ENCODE data around the gene SHPK. TPM values are rescaled to one million over a fixed set of nuclear protein-coding genes. Genes with fewer than 3 reads are reported as not detected.
"Not testable (repeated sequence)": the region's sequence is repeated elsewhere in the genome, so short reads cannot be mapped to it uniquely, and the experiment has no call there.

Gene SHPK
- total RNA-seq, 1 donor, result 16.4 TPM

DNA sequence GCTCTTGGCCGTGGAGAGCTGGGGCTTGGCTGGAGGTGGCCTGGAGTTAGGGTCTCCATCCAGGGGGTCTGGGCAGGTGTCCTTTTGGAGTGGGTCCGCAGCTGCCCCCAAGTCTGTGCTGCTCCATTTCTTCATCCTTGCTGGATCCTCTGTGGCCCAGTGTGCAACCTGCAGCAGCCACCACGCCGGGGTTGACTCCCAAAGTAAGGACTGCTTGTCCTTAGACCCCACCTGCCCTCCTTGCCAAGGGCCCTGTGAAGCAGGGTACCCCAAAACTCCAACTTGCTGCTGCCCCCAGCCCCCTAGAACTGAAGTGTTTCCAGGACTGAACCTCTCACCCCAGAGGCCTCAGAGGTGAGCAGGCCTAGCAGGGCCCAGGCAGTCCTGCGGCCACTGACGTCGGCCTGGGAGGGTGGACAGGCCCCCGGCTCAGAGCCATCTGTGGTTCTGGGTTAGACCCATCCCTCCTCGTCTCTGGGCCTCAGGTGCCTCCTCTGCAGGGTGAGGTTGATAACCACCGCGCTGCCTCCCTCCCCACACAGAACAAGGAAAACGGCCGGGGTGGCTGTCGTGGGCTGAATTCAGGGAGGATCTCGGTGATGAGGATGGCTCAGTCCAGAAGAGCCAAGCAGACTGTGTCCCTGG is 43.7 kb downstream of the SHPK start:
- no peak for DNase-seq (ENCODE audit: low read depth in 2 of 3, low spot score in 2 of 3)

DNA sequence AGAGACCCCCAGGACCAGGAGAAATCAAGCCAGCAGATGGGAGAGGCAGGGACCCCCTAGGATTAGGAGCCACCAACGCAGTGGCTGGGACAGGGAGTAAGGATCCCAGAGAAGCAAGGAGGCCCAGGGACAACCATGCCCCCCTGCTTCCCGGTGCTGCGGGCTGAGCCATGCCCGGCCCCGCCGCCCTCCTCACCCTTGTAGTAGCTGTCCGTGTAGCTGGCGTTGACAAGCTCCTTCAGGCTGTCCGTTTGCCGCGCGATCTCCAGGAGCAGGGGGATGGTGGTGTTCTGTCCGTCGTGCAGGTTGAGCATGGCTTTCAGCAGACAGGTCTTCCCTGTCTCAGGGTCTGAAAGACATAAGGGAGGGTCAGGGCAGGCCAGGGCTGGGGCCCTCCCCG is 45.3 kb downstream of the SHPK start:
- no peak for DNase-seq (ENCODE audit: low read depth in 2 of 3, low spot score in 2 of 3)

- DNase-seq (ENCODE audit: low read depth in 2 of 3, low spot score in 2 of 3), result no peak
Measured at GRCh38 chr17:3590231-3590630, 45.8 kb downstream of the SHPK start.

DNA sequence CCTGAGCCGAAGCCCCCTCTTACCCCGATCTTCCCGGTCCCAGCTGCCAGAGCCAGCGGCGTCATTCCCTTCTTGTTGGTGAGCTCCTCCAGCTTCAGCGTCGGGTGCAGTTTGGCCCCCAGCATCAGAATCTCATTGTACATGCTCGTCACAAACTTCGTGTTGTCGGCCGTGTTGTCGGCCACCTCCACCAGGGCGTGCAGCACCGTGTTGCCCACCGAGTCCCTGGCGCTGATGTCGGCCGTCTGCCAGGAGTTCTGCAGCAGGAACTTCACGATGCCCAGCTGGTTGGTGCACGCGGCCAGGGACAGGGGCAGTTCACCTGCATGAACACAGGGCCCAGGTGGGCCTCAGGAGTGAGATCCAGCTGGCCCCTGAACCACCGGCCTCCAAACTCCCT is 46.3 kb downstream of the SHPK start:
- no peak for DNase-seq (ENCODE audit: low read depth in 2 of 3, low spot score in 2 of 3)

- no peak for DNase-seq (ENCODE audit: low read depth in 2 of 3, low spot score in 2 of 3)
Measured at GRCh38 chr17:3585826-3586225, 50.2 kb downstream of the SHPK start.

- no peak for DNase-seq (ENCODE audit: low read depth in 2 of 3, low spot score in 2 of 3)
Measured at GRCh38 chr17:3583456-3583855, 52.6 kb downstream of the SHPK start.

DNA sequence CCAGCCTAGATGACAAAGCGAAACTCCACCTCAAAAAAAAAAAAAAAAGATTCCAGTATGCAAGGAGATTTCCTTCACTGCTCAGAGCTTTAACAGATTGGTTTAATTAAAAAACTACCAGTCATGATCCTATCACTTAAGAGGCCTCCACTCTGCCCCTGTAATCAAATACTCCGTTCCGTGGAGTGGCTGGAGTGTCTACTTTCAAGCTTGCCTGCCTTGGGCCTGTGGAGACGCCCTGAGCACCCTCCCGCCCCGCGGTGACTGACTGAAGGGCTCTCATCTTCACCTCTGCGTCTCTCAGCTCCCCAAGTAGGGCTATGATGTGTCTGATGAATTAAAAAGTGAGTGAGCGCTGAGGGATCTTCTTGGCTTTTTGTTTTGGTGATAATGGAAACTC is 53.1 kb downstream of the SHPK start:
- DNase-seq (ENCODE audit: low read depth in 2 of 3, low spot score in 2 of 3), result no peak

DNA sequence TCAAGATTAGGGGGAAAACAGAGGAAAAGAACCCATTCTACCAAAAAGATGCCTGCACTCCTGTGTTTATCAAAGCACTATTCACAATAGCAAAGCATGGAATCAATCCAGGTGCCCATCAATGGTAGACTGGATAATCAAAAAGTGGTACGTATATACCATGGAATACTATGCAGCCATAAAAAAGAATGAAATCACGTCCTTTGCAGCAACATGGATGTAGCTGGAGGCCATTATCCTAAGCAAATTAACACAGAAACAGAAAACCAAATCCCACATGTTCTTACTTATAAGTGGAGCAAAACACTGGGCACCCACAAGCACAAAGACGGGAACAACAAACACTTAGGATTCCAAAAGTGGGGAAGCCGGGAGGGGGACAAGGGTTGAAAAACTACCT is 57.4 kb downstream of the SHPK start:
- not testable (repeated sequence) for DNase-seq (ENCODE audit: low read depth in 2 of 3, low spot score in 2 of 3)

DNA sequence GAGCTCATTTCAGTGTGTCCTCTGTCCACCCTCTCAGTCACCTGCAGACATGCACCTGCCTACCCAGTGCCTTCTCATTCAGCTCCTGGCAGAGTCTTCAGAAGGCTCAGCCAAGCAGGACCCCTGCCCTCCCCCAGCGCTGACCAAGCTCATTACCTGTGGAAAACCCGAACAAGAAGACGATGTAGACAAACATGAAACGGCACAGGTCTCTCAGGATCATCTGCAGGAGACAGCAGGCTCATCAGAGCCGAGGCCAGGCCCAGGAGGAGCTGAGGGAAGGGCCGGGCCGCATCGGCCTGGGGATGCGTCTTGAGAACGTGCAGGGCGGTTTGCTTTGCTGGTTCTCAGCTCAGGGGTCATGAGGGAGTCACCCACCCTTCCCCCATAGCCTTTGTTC is 59.1 kb downstream of the SHPK start:
- no peak for DNase-seq (ENCODE audit: low read depth in 2 of 3, low spot score in 2 of 3)

DNA sequence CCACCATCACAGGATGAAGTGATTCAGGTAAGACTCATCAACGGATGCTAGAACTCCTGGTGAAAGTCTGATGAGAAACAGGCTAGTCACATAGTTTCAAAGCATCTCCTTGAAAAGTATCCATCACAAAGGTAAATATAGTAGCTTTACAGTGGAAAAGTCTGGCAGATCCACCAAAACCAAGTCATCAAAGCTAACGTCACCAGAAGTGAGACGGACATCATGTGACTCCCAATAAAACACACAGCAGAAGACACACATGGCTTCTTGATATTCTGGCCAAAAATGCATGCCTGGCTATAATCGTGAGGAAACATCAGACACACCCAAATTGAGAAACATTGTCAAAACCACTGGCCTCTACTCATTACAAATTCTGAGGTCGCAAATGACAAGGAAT is 60.5 kb downstream of the SHPK start:
- no peak for DNase-seq (ENCODE audit: low read depth in 2 of 3, low spot score in 2 of 3)

DNA sequence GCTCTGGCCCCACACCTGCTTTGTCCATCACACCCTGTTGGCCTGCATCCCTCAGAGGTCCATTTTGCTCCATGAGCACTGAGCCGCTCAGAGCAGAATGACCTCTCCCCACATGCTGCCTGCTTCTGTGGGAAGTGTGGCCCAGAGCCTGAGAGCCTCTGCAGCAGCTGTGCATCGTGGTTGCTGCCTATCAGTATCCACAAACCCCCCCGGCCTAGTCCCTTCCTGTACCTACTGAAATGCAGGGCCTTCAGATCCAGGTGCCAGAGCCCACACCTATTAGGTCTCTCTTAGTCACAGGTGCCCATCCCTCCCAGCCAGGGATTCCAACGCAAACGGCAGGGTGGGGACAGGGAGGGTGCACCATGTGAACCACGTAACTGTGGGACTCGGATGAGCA is 61.8 kb downstream of the SHPK start:
- DNase-seq (ENCODE audit: low read depth in 2 of 3, low spot score in 2 of 3), result no peak

DNA sequence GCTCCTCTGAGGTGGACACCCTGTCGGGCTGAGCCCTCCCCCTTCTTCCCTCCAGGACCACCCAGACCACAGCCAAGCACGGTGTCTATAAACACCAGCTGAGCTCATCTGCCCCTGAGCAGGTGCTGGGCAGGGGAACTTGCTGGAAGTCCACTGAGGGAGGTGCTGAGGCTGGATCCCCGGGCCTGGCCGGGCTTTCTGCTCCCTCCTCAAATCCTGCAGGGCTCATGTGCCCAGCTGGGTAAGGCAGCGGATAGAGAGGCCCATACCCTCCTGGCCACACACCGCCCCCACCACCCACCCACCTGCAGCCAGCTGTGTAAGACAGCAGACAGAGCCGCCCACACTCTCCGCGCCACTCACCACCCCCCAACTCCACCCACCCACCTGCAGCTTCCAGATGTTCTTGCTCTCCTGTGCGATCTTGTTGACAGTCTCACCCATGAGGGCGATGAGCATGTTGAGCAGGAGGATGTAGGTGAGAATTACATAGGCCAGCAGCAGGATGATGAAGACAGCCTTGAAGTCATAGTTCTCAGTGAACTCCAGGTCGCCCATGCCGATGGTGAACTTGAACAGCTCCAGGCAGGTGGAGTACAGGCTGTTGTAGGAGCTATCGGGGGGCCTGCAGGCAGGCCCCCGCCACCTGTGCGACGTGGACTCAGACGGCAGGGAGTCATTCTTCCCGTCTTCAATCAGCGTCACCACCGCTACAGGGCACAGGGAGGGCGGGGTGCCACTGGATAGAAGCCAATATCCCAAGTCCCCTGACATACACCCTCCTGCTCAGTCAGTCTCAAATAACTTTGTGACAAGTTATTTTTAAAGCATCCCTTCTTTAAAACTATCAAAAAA is 62.6 kb downstream of the SHPK start:
- DNase-seq (ENCODE audit: low read depth in 2 of 3, low spot score in 2 of 3), result no peak

GRCh38 chr17:3572231-3572630 is 63.8 kb downstream of the SHPK start:
- DNase-seq (ENCODE audit: low read depth in 2 of 3, low spot score in 2 of 3), result no peak

DNA sequence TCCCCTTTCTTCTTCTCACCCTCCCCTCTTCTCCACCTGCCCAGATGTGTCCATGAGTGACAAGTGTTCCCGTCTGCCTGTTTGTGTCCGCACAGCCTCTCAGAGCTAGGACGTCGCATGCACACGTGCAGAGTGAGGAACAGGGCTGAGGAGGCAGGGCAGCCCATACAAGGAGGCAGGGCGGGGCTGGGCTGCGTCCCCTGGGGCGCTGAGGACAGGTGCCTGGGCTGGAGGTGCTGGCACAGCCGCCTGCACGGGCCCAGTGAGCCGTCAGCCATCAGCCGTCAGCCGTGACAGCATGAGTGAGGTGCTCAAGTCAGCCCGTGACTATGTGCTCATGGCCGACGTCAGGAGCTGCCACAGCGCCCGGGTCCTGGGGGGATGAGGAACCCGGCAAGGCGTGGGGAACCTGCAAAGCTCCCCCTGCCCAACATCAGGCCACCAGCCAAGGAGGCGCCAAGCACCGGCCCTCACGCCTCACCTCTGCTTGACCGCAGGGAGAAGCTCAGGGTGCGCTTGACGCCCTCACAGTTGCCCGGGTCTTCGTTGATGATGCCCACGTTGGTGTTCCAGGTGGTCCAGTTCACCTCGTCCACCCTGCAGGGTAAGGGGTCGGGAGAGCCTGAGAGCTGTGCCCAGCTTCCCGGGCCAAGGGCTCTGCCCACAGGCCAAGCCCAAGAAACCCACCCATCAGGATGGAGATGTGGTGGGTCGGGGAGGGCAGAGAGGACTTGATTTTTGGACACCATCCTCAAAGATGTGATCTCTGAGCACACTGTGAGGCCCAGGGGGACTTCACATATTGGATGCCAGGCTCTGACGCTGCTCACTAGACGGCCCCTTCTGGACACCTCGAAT is 64.8 kb downstream of the SHPK start:
- DNase-seq (ENCODE audit: low read depth in 2 of 3, low spot score in 2 of 3), result no peak

- DNase-seq (ENCODE audit: low read depth in 2 of 3, low spot score in 2 of 3), result no peak
Measured at GRCh38 chr17:3569534-3570137, 66.4 kb downstream of the SHPK start.

DNA sequence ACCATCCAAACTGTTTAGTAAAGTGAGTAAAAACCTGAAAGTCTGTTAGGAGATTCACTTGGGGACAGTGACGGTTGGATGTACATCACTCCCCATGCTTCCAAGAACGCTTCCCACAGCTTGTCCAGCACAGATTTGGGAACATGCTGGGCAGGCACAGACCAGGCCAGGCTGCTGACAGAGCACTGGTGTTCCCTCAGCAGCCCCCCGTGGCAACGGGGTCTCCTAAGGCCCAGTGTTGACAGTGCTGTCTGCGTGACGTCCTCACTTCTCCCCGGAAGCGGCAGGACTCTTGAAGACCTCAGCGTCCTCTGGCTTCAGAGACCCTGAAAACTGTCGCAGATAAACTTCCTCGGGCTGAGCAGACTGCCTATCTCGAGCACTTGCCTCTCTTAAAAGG is 69.5 kb downstream of the SHPK start:
- DNase-seq (ENCODE audit: low read depth in 2 of 3, low spot score in 2 of 3), result no peak

DNA sequence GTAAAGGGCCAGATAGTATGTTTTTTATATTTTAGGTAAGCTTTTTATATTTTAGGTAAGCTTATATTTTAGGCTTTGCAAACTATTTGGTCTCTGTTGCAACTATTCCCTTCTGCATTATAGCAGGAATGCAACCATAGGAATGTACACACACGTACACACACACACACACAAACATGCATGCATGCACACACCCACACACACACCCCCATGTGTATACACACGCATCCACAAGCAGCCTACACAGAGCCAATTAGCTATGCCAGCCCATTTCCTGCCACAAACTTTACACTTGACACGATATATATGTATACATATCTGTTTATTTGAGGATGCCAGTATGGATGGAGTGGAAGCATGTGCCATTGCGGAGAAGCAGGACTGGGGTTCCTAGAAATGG is 70.9 kb downstream of the SHPK start:
- no peak for DNase-seq (ENCODE audit: low read depth in 2 of 3, low spot score in 2 of 3)

DNA sequence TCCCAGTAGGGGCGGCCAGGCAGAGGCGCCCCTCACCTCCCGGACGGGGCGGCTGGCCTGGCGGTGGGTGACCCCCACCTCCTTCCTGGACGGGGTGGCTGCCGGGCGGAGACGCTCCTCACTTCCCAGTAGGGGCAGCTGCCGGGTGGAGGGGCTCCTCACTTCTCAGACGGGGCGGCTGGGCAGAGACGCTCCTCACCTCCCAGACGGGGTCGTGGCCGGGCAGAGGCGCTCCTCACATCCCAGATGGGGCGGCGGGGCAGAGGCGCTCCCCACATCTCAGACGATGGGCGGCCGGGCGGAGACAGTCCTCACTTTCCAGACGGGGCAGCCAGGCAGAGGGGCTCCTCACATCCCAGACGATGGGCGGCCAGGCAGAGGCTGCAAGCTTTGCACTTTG is 71.8 kb downstream of the SHPK start:
- not testable (repeated sequence) for DNase-seq (ENCODE audit: low read depth in 2 of 3, low spot score in 2 of 3)

DNA sequence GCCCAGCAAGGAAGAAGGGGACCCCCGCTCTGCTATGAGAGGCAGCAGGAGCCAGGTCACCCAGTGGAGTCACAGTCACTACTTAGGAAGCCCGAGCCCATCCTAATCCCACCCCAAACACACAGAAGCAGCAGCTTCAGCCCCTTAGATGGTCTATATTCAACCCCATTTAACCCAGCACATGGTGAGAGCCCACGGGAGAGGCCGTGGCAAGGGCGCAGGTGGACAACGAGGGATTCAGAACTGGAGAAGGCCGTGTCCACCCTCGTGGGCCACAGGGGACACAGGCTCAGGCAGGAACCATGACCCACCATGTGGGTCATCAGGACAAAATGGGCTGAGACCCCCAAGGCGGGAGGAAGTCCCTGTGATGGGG is 76.8 kb downstream of the SHPK start:
- no peak for DNase-seq (ENCODE audit: low read depth in 2 of 3, low spot score in 2 of 3)

DNA sequence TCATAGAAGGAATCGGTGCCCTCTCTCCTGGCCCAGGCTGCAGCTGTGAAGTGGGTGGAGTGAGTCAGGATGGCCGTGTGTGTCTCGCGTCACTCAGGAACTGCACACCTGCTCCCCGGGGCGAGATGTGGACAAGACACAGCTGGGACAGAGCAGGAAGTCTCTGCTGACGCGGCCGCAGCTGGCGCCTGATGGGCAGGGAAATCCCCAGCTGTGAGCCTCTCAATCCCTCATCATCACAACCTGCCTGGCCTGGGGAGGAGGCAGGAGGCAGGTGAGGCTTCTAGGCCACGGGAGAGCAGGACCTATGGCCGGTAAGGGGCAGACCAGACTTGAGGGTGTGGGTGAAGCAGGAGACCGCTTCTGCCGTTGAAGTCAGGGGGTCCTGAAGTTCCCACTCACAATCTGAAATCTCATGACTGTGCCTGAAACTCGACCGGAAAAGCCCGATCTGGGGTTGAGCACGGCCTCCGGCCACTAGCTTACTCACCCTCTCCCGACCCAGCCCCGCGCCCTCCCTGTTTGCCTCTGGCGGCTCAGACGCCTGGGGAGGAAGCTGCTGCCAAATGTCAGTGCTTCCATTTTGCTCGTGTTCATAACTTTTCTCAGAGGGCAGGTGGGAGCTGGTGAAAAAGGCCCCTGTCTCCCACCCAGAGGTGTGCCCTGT is 77.3 kb downstream of the SHPK start:
- peak in 2 of 3 donors; percentile 30 for DNase-seq (ENCODE audit: low read depth in 2 of 3, low spot score in 2 of 3)

Data from hematopoietic multipotent progenitor cell (in vitro differentiated cells).